Heart right ventricle (tissue), 16 donors: ENCODE measurements around the gene EML1. TPM values are rescaled to one million over a fixed set of nuclear protein-coding genes. Genes with fewer than 3 reads are reported as not detected.

Source experiments
- ATAC-seq, 8 donors: fragments of 200-7000 bp; cut with Tn5 transposase; one replicate each; pipeline ENCODE4 v1.9.1; 2020; ENCODE audit warnings: mild to moderate bottlenecking in 8 of 8, moderate library complexity in 8 of 8, moderate number of reproducible peaks in 1 of 8
- DNase-seq, 2 donors: peaks; one replicate each; pipeline ENCODE4 v3.0.0-alpha.2; 2020
- H3K27ac ChIP-seq, 10 donors: fragments of 200-600 bp; sonication (generic) in 2 of 10; one replicate each; pipeline versions ENCODE4 v1.5.0 to v1.8.0; 2020 to 2022; ENCODE audit warnings: mild to moderate bottlenecking in 3 of 10
- H3K27me3 ChIP-seq, 7 donors: fragments of 200-600 bp; one replicate each; pipeline ENCODE4 v1.8.0; 2021 to 2022; ENCODE audit warnings: mild to moderate bottlenecking in 2 of 7
- H3K36me3 ChIP-seq, 9 donors: fragments of 200-600 bp; sonication (generic) in 1 of 9; one replicate each; pipeline versions ENCODE4 v1.5.0 to v1.8.0; 2020 to 2022; ENCODE audit warnings: mild to moderate bottlenecking in 2 of 9
- H3K4me1 ChIP-seq, 9 donors: fragments of 200-600 bp; sonication (generic) in 1 of 9; one replicate each; pipeline versions ENCODE4 v1.5.0 to v1.8.0; 2020 to 2022; ENCODE audit warnings: mild to moderate bottlenecking in 4 of 9
- H3K4me3 ChIP-seq, 10 donors: fragments of 200-600 bp; sonication (generic) in 2 of 10; one replicate each; pipeline versions ENCODE4 v1.5.0 to v1.8.0; 2020 to 2022; ENCODE audit warnings: mild to moderate bottlenecking in 7 of 10, moderate library complexity in 2 of 10
- H3K9me3 ChIP-seq, 11 donors: fragments of 200-600 bp in 10 of 11; sonication (generic) in 2 of 11; one replicate each; pipeline versions ENCODE4 v1.5.0 to v1.8.0; 2013 to 2022; ENCODE audit warnings: mild to moderate bottlenecking in 2 of 11, control low read depth in 1 of 11, moderate library complexity in 1 of 11
- WGBS, 2 donors: extraction: QIAGEN DNeasy Blood & Tissue Kit; methylation state at CpG; one replicate each; pipeline ENCODE4 v1.1.7; 2013; ENCODE audit warnings: inconsistent platforms in 1 of 2; 5-methylcytosine and 5-hydroxymethylcytosine counted together
- intact Hi-C, 10 donors: fragments of 100-400 bp; cut with DNase I; formaldehyde crosslinking; loops; one replicate each; pipeline versions ENCODE4 v1.11.1 to v1.14.2; 2022
- polyA plus RNA-seq, 2 donors: library from polyadenylated mRNA; stranded (reverse); fragments of 200-250 nt; gene quantifications; one replicate each; pipeline ENCODE4 v1.2.3, GENCODE V29; 2013
- total RNA-seq, 10 donors: library from RNA; stranded (reverse); fragmentation: NEBNext Ultra II Directional in 3 of 10; extraction: Animal tissue kit (Norgen Biotek cat#: 25700) in 3 of 10; gene quantifications; one replicate each; pipeline versions ENCODE4 v1.2.1 to v1.2.4, GENCODE V29; 2021 to 2023
- TF ChIP-seq, protein P1 (sequence below), 9 donors: fragments of 200-600 bp; sonication (generic) in 2 of 9; IDR thresholded peaks; one replicate each; pipeline versions ENCODE4 v1.5.0 to v1.8.0; 2021 to 2022; ENCODE audit warnings: antibody characterized with exemption in 9 of 9, mild to moderate bottlenecking in 5 of 9, moderate library complexity in 1 of 9
- donor health status: Arrhythmogenic right ventricular cardiomyopathy.
- donor health status: ischemic (EF 13 %, LVEDD 7.1; RV severe dilation, severe dysfunction).
- donor health status: healthy with polysubstance abuse.
- donor health status: DM: no; HTN: yes; CAD: no.
- donor health status: DM: no; HTN: no; CAD: no.
- donor health status: ischemic (EF 25% LVEDD 6.9; RV normal size, moderate dysfunction).
- donor health status: ischemic (EF 25% LVEDD 5.7; RV mildly dilated, moderate dysfunction).
- donor health status: healthy.
- donor health status: DM: yes; HTN: yes; CAD: no.
- donor health status: Ischemic cardiomyopathy.
- donor health status: ischemic (EF 35%, LVEDD 5.7; RV mildly dilated, moderate dysfunction).
- donor health status: nonischemic (EF 11% LVEDD 7.7; RV severe dilation, severe dysfunction).
- donor health status: DM: yes; HTN: yes; CAD: no.
- donor health status: PGD.
- donor health status: ischemic (EF 29% LVEDD 5.4; RV normal size, mild dysfunction).
- donor health status: nonischemic (EF 23%, LVEDD 6.1; RV moderate dilation, normal function).

Gene EML1
- total and polyA plus RNA-seq, 12 donors = 9.1 to 49.2 (median 33.8) TPM

- Histone ChIP-seq H3K27ac (no peak overlapping the region), H3K36me3 (no peaks in the 10 kb centered on the region), H3K4me3 (no peak overlapping the region), H3K4me1 (peaks cover 0 to 55% (median 29%) of the 10 kb centered on the region in 9 donors), H3K9me3 (no peaks in the 10 kb centered on the region), H3K27me3 (no peaks in the 10 kb centered on the region)
- intact Hi-C loops = no loop called here
- TF ChIP-seq, protein P1, sequence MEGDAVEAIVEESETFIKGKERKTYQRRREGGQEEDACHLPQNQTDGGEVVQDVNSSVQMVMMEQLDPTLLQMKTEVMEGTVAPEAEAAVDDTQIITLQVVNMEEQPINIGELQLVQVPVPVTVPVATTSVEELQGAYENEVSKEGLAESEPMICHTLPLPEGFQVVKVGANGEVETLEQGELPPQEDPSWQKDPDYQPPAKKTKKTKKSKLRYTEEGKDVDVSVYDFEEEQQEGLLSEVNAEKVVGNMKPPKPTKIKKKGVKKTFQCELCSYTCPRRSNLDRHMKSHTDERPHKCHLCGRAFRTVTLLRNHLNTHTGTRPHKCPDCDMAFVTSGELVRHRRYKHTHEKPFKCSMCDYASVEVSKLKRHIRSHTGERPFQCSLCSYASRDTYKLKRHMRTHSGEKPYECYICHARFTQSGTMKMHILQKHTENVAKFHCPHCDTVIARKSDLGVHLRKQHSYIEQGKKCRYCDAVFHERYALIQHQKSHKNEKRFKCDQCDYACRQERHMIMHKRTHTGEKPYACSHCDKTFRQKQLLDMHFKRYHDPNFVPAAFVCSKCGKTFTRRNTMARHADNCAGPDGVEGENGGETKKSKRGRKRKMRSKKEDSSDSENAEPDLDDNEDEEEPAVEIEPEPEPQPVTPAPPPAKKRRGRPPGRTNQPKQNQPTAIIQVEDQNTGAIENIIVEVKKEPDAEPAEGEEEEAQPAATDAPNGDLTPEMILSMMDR (IDR thresholded peaks at IDR 0.05) = no peak
- ATAC-seq (no peak), DNase-seq (no peak)
- 94 to 98% methylated on average over 2 of the region's 2 CpGs for WGBS, 2 donors
Observed at GRCh38 chr14:99837822-99838221, 44.6 kb downstream of the EML1 start.

DNA sequence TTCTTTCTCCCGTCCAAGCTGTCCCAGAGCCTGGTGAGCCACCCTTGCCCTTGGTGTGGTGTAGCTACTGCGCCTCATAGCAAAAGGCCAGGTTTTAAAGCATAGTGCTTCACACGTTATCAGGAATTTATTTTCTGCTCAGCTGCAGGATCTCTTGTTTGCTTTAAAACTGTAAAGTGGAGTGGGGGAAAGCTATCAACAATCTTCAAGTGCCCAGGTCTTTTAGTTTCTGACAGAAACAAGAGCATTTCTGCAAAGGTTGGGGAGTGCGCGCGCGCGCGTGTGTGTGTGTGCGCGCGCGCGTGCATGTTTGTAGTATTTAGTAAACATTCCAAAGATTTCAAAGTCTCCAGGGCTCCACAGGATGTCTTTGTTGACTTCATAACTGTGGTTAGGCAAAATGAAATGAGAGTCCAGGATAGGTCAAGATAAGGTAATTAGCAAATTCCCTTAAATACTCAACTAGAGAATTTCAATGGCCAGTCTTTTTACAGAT is 45.5 kb downstream of the EML1 start:
- no peak overlapping the region for H3K27ac ChIP-seq
- no peaks in the 10 kb centered on the region for H3K36me3 ChIP-seq
- no peak for ATAC-seq
- TF ChIP-seq, protein P1 (IDR thresholded peaks at IDR 0.05) = no peak
- peaks cover 0 to 55% (median 29%) of the 10 kb centered on the region in 9 donors for H3K4me1 ChIP-seq
- 74 to 77% methylated on average over 14 of the region's 14 CpGs for WGBS, 2 donors
- no peaks in the 10 kb centered on the region for H3K27me3 ChIP-seq
- no peaks in the 10 kb centered on the region for H3K9me3 ChIP-seq
- H3K4me3 ChIP-seq = no peak overlapping the region
- no peak for DNase-seq
- intact Hi-C loops = no loop called here

GRCh38 chr14:99839696-99840095 is 46.5 kb downstream of the EML1 start:
- TF ChIP-seq, protein P1 (IDR thresholded peaks at IDR 0.05) = no peak
- intact Hi-C loops = no loop called here
- H3K27ac ChIP-seq = no peak overlapping the region
- no peaks in the 10 kb centered on the region for H3K36me3 ChIP-seq
- peaks cover 0 to 55% (median 29%) of the 10 kb centered on the region in 9 donors for H3K4me1 ChIP-seq
- no peaks in the 10 kb centered on the region for H3K9me3 ChIP-seq
- DNase-seq = no peak
- ATAC-seq = peak in 3 of 8 donors; percentile 34 to 58 (median 43)
- WGBS, 2 donors = 70 to 73% methylated on average over 8 of the region's 8 CpGs
- no peak overlapping the region for H3K4me3 ChIP-seq
- H3K27me3 ChIP-seq = no peaks in the 10 kb centered on the region

GRCh38 chr14:99840265-99840664 is 47.1 kb downstream of the EML1 start:
- Histone ChIP-seq H3K27me3 (no peaks in the 10 kb centered on the region), H3K4me3 (no peak overlapping the region), H3K9me3 (no peaks in the 10 kb centered on the region), H3K4me1 (peaks cover 0 to 55% (median 29%) of the 10 kb centered on the region in 9 donors), H3K27ac (no peak overlapping the region), H3K36me3 (no peaks in the 10 kb centered on the region)
- intact Hi-C loops = no loop called here
- ATAC-seq = peak in 4 of 8 donors; percentile 25 to 60 (median 34)
- DNase-seq = no peak
- TF ChIP-seq, protein P1 (IDR thresholded peaks at IDR 0.05) = no peak
- WGBS, 2 donors = 87 to 89% methylated on average over 6 of the region's 6 CpGs
